H9 (cell line): ENCODE measurements around the gene EPHB2. TPM values are rescaled to one million over a fixed set of nuclear protein-coding genes. Genes with fewer than 3 reads are reported as not detected.

Experiments
- DNase-seq: peaks from one replicate; pipeline ENCODE4 v3.0.0-alpha.2; 2017
- H2AFZ ChIP-seq: one replicate; pipeline ENCODE4 v1.6.1; 2013; ENCODE audit warnings: mild to moderate bottlenecking, low read length, control low read depth, moderate library complexity
- H2AK5ac ChIP-seq: 2 replicates; pipeline ENCODE4 v1.6.1; 2013; ENCODE audit warnings: low read length, control low read depth, mixed read lengths; ENCODE audit not compliant: insufficient read length
- H2BK120ac ChIP-seq: one replicate; pipeline ENCODE4 v1.6.1; 2013; ENCODE audit warnings: low read depth, mild to moderate bottlenecking, low read length, control low read depth, inconsistent platforms; ENCODE audit not compliant: poor library complexity, severe bottlenecking
- H2BK12ac ChIP-seq: 2 replicates; pipeline ENCODE4 v1.6.1; 2013; ENCODE audit warnings: low read length, control low read depth, mixed read lengths, low read depth; ENCODE audit not compliant: insufficient read length
- H2BK15ac ChIP-seq: 2 replicates; pipeline ENCODE4 v1.6.1; 2013; ENCODE audit warnings: low read depth, low read length, control low read depth
- H2BK20ac ChIP-seq: one replicate; pipeline ENCODE4 v1.6.1; 2013; ENCODE audit warnings: low read depth, mild to moderate bottlenecking, low read length, control low read depth, inconsistent platforms; ENCODE audit not compliant: poor library complexity, severe bottlenecking
- H2BK5ac ChIP-seq: 2 replicates; pipeline ENCODE4 v1.6.1; 2013; ENCODE audit warnings: low read length, control low read depth, mixed read lengths; ENCODE audit not compliant: insufficient read length
- H3K14ac ChIP-seq: 2 replicates; pipeline ENCODE4 v1.6.1; 2013; ENCODE audit warnings: low read length, control low read depth; ENCODE audit not compliant: insufficient read depth
- H3K18ac ChIP-seq: 2 replicates; pipeline ENCODE4 v1.6.1; 2013; ENCODE audit warnings: low read depth, mild to moderate bottlenecking, mixed read lengths, low read length, control low read depth; ENCODE audit not compliant: insufficient read length
- H3K23ac ChIP-seq: 2 replicates; pipeline ENCODE4 v1.6.1; 2013; ENCODE audit warnings: low read length, control low read depth, mixed read lengths, low read depth; ENCODE audit not compliant: insufficient read length
- H3K23me2 ChIP-seq: 2 replicates; pipeline ENCODE4 v1.6.1; 2013; ENCODE audit warnings: low read depth, mild to moderate bottlenecking, mixed read lengths, low read length, control low read depth; ENCODE audit not compliant: insufficient read length, poor library complexity, severe bottlenecking
- H3K27ac ChIP-seq: 2 replicates; pipeline ENCODE4 v1.5.1; 2013; ENCODE audit warnings: low read length, control low read depth, mixed read lengths, low read depth; ENCODE audit not compliant: insufficient read length
- H3K27me3 ChIP-seq: 2 replicates; pipeline ENCODE4 v1.6.1; 2013; ENCODE audit warnings: low read length, control low read depth, inconsistent platforms; ENCODE audit not compliant: insufficient read depth
- H3K4ac ChIP-seq: 2 replicates; pipeline ENCODE4 v1.6.1; 2013; ENCODE audit warnings: low read depth, mild to moderate bottlenecking, control low read depth, inconsistent platforms, low read length, moderate library complexity
- H3K4me1 ChIP-seq: 2 replicates; pipeline ENCODE4 v1.6.1; 2013; ENCODE audit warnings: low read length, control low read depth, inconsistent platforms; ENCODE audit not compliant: insufficient read depth
- H3K4me2 ChIP-seq: 2 replicates; pipeline ENCODE4 v1.6.1; 2013; ENCODE audit warnings: low read length, control low read depth, mixed read lengths; ENCODE audit not compliant: insufficient read length, insufficient read depth
- H3K56ac ChIP-seq: 2 replicates; pipeline ENCODE4 v1.6.1; 2013; ENCODE audit warnings: low read depth, mild to moderate bottlenecking, mixed read lengths, low read length, control low read depth; ENCODE audit not compliant: insufficient read length
- H3K79me1 ChIP-seq: 2 replicates; pipeline ENCODE4 v1.6.1; 2013; ENCODE audit warnings: low read depth, mild to moderate bottlenecking, moderate library complexity, low read length, control low read depth, inconsistent platforms; ENCODE audit not compliant: insufficient read depth, poor library complexity, severe bottlenecking
- H3K79me2 ChIP-seq: 2 replicates; pipeline ENCODE4 v1.6.1; 2013; ENCODE audit warnings: low read length, control low read depth, inconsistent platforms; ENCODE audit not compliant: insufficient read depth
- H3K9ac ChIP-seq: 2 replicates; pipeline ENCODE4 v1.6.1; 2013; ENCODE audit warnings: low read length, control low read depth, mixed read lengths; ENCODE audit not compliant: insufficient read length; ENCODE audit errors: extremely low read depth
- H3K9me3 ChIP-seq: one replicate; pipeline ENCODE4 v1.6.1; 2013; ENCODE audit warnings: low read depth, low read length, inconsistent platforms; ENCODE audit not compliant: control insufficient read depth
- H3T11ph ChIP-seq: one replicate; pipeline ENCODE4 v1.6.1; 2013; ENCODE audit warnings: mild to moderate bottlenecking, low read length, control low read depth, inconsistent platforms
- H4K20me1 ChIP-seq: one replicate; pipeline ENCODE4 v1.6.1; 2013; ENCODE audit not compliant: control insufficient read depth, insufficient read length, insufficient read depth
- H4K5ac ChIP-seq: 2 replicates; pipeline ENCODE4 v1.6.1; 2013; ENCODE audit warnings: low read depth, mild to moderate bottlenecking, mixed read lengths, low read length, control low read depth; ENCODE audit not compliant: insufficient read length
- H4K8ac ChIP-seq: replicated peaks from 2 replicates; pipeline ENCODE4 v1.6.1; 2013; ENCODE audit warnings: low read length, control low read depth, mixed read lengths, low read depth; ENCODE audit not compliant: insufficient read length
- H4K91ac ChIP-seq: 2 replicates; pipeline ENCODE4 v1.6.1; 2013; ENCODE audit warnings: low read depth, mild to moderate bottlenecking, moderate library complexity, mixed read lengths, low read length, control low read depth; ENCODE audit not compliant: insufficient read length
- H3K27ac Mint-ChIP-seq, 3 experiments: 2 replicates in 2 of 3; 3 replicates in 1 of 3; pipeline ENCODE4 v1.8.0; 2020 to 2021; ENCODE audit warnings: mixed read lengths in 3 of 3, mild to moderate bottlenecking in 1 of 3, moderate library complexity in 1 of 3
- H3K27me3 Mint-ChIP-seq: 2 replicates; pipeline ENCODE4 v1.8.0; 2021; ENCODE audit warnings: low read depth, mild to moderate bottlenecking, moderate library complexity, mixed read lengths
- H3K36me3 Mint-ChIP-seq, 3 experiments: 2 replicates in 2 of 3; 3 replicates in 1 of 3; pipeline ENCODE4 v1.8.0; 2020 to 2021; ENCODE audit warnings: low read depth in 3 of 3, mixed read lengths in 3 of 3; ENCODE audit not compliant: insufficient read depth in 1 of 3
- H3K4me1 Mint-ChIP-seq, 2 experiments: 2 replicates each; pipeline ENCODE4 v1.8.0; 2020; ENCODE audit warnings: mixed read lengths in 2 of 2
- H3K4me3 Mint-ChIP-seq, 2 experiments: 2 replicates in 1 of 2; 3 replicates in 1 of 2; pipeline ENCODE4 v1.8.0; 2020 to 2021; ENCODE audit warnings: mild to moderate bottlenecking in 2 of 2, mixed read lengths in 2 of 2, moderate library complexity in 1 of 2
- H3K9me3 Mint-ChIP-seq, 2 experiments: 2 replicates in 1 of 2; 3 replicates in 1 of 2; pipeline ENCODE4 v1.8.0; 2020; ENCODE audit warnings: mild to moderate bottlenecking in 2 of 2, mixed read lengths in 2 of 2, moderate library complexity in 1 of 2
- CTCF ChIP-seq: fragments of 200-600 bp; sonication (generic); conservative IDR thresholded peaks from 3 replicates; pipeline ENCODE4 v1.8.0; 2021; ENCODE audit warnings: antibody characterized with exemption, mild to moderate bottlenecking
- WGBS: extraction: QIAGEN DNeasy Blood & Tissue Kit; methylation state at CpG from one replicate; pipeline ENCODE4 v1.1.7; 2013; ENCODE audit warnings: missing lambda C conversion rate, low lambda C conversion rate, mixed read lengths; ENCODE audit not compliant: insufficient read length; ENCODE audit errors: extremely low coverage; 5-methylcytosine and 5-hydroxymethylcytosine counted together
- total RNA-seq: library from RNA; stranded (reverse); gene quantifications from 2 replicates; pipeline ENCODE4 v1.2.1, GENCODE V29; 2021

EPHB2 gene
- total RNA-seq, 1 experiment from 2014 or later, result 9.5 TPM

DNA sequence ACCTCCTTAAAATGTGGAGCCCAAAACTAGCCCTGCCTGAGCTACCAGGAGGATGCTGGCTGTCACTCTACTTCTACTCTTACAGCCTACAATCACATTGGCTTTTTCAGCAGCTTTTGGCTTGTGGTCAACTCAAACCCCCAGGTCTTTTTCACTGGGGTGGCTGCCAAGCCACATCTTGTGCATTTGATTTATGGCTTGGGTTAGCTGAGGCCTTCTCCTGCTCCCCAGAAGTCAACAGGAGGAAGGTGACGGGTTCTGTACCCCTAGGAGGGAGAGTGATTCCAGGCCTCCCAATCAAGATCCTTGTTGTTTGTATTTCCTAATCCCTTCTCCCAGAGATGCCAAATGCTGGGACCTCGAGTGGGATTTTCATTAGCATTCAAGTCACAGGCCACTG, 137.8 kb downstream of the EPHB2 start:
- H4K91ac ChIP-seq, result no peak overlapping the region
- no peak for DNase-seq
- H4K8ac ChIP-seq, result no peak overlapping the region
- Mint-ChIP-seq H3K27ac (no peak overlapping the region), H3K27me3 (peaks cover 2% of the 10 kb centered on the region; the same call in 1 of the 2 replicates), H3K36me3 (no peaks in the 10 kb centered on the region), H3K4me3 (no peak overlapping the region), H3K9me3 (no peaks in the 10 kb centered on the region), H3K4me1 (peaks cover 26 to 39% of the 10 kb centered on the region in 2 experiments)
- no peak overlapping the region for H2AK5ac ChIP-seq
- no peak overlapping the region for H3K56ac ChIP-seq
- no peak overlapping the region for H2BK20ac ChIP-seq
- no peak for TF ChIP-seq CTCF
- no peak overlapping the region for H3K27ac ChIP-seq
- H3T11ph ChIP-seq, result no peak overlapping the region
- H4K20me1 ChIP-seq, result no peaks in the 10 kb centered on the region
- no peak overlapping the region for H2BK15ac ChIP-seq
- no peak overlapping the region for H3K18ac ChIP-seq
- no peak overlapping the region for H3K4me2 ChIP-seq
- H2BK120ac ChIP-seq, result no peak overlapping the region
- no peaks in the 10 kb centered on the region for H3K79me1 ChIP-seq
- no CpG with 5 or more reads among the region's 2 CpGs for WGBS
- no peak overlapping the region for H3K4ac ChIP-seq
- no peaks in the 10 kb centered on the region for H3K9me3 ChIP-seq
- no peak overlapping the region for H4K5ac ChIP-seq
- H3K14ac ChIP-seq, result no peak overlapping the region
- no peaks in the 10 kb centered on the region for H3K79me2 ChIP-seq
- no peaks in the 10 kb centered on the region for H3K27me3 ChIP-seq
- H2AFZ ChIP-seq, result no peak overlapping the region
- H3K23me2 ChIP-seq, result no peaks in the 10 kb centered on the region
- no peak overlapping the region for H3K23ac ChIP-seq
- H3K4me1 ChIP-seq, result 0 out of 2 replicates have a peak, but pooled peaks cover 2% of the 10 kb centered on the region
- no peak overlapping the region for H2BK5ac ChIP-seq
- no peak overlapping the region for H2BK12ac ChIP-seq
- H3K9ac ChIP-seq, result no peak overlapping the region
